ENCODE data around the gene CPXM1. TPM values are rescaled to one million over a fixed set of nuclear protein-coding genes. Genes with fewer than 3 reads are reported as not detected.
A peak's percentile ranks its signal among the peaks of the same experiment; 100 is the strongest.

Gene CPXM1
- total and polyA plus RNA-seq, 3 experiments from 2014 or later = 0.46 to 0.71 TPM; not detected in 1

DNA sequence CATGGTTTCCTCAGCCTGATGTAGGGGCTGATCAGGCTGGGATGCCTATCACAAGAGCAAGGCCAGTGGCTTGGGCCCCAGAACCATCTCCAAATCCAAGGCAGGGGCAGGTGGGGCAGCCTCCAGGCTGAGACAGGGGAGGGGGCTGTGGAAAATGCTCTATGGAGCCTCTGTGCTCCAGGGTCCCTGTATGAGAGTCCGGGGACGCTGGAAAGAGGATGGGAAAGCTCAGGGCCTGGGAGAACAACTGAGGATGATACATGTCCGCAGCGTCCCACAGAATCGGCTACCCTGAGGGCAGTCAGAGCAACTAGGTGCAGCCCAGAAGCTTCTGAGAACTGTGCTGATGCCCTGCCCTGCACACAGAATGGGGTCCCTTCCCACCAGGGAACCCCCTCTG, 43.4 kb downstream of the CPXM1 start:
- Histone ChIP-seq H3K9me3 (ENCODE audit: low read length) (no peaks in the 10 kb centered on the region), H3K27me3 (ENCODE audit: insufficient read depth, low read length, poor library complexity, severe bottlenecking) (peaks cover 4% of the 10 kb centered on the region), H3K27ac (ENCODE audit: low read depth, low read length) (no peak overlapping the region), H3K4me3 (ENCODE audit: low read length) (no peak overlapping the region), H3K36me3 (ENCODE audit: insufficient read depth, low read length) (no peaks in the 10 kb centered on the region), H3K4me1 (ENCODE audit: insufficient read depth, low read length) (peaks cover 15% of the 10 kb centered on the region)
- Mint-ChIP-seq H3K9me3 (no peaks in the 10 kb centered on the region), H3K27ac (no peak overlapping the region), H3K36me3 (no peaks in the 10 kb centered on the region), H3K4me3 (no peak overlapping the region), H3K4me1 (peaks cover 14 to 18% (median 16%) of the 10 kb centered on the region in 3 donors), H3K27me3 (peaks cover 12 to 32% of the 10 kb centered on the region in 2 donors)
- ChIA-PET CTCF (no interaction called here), POLR2A (no interaction called here)
- DNase-seq = no peak

DNA sequence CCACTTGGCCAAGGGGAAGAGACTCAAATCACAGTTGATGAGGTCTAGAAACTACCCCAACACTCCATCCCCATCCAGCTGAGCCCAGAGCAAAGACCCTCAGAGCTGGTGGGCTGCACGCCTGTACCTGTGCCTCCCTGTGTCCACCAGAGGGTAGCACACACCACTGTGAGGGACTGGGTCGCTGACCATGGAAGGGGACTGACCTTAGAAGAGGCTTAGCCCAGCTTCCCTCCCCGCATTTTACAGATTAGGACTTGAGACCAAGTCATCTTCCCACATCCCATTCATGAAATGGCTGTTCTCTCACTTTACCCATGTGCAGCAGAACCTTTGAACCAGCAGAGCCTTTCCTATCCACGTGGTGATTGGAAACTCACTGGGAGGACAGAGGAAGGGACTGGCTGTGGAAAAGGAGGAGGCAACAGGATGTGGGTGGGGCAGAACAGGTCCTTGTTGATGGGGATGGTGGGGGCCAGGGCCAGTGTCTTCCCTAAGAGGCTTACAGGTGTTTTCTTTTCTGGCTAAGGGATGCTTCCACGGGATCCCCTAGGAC, 44.3 kb downstream of the CPXM1 start:
- no peaks in the 10 kb centered on the region for H3K9me3 ChIP-seq (ENCODE audit: low read length)
- H3K4me3 ChIP-seq (ENCODE audit: low read length) = no peak overlapping the region
- H3K36me3 Mint-ChIP-seq = no peaks in the 10 kb centered on the region
- DNase-seq = no peak
- peaks cover 4% of the 10 kb centered on the region for H3K27me3 ChIP-seq (ENCODE audit: insufficient read depth, low read length, poor library complexity, severe bottlenecking)
- peaks cover 12 to 29% of the 10 kb centered on the region in 2 donors for H3K27me3 Mint-ChIP-seq
- peaks cover 17% of the 10 kb centered on the region for H3K4me1 ChIP-seq (ENCODE audit: insufficient read depth, low read length)
- peaks cover 18 to 20% (median 18%) of the 10 kb centered on the region in 3 donors for H3K4me1 Mint-ChIP-seq
- ChIA-PET POLR2A (no interaction called here), CTCF (no interaction called here)
- no peaks in the 10 kb centered on the region for H3K36me3 ChIP-seq (ENCODE audit: insufficient read depth, low read length)
- H3K9me3 Mint-ChIP-seq = no peaks in the 10 kb centered on the region
- no peak overlapping the region for H3K27ac ChIP-seq (ENCODE audit: low read depth, low read length)
- H3K27ac Mint-ChIP-seq = peak overlapping the region in 1 of 8 donors; percentile 72
- H3K4me3 Mint-ChIP-seq = no peak overlapping the region

DNA sequence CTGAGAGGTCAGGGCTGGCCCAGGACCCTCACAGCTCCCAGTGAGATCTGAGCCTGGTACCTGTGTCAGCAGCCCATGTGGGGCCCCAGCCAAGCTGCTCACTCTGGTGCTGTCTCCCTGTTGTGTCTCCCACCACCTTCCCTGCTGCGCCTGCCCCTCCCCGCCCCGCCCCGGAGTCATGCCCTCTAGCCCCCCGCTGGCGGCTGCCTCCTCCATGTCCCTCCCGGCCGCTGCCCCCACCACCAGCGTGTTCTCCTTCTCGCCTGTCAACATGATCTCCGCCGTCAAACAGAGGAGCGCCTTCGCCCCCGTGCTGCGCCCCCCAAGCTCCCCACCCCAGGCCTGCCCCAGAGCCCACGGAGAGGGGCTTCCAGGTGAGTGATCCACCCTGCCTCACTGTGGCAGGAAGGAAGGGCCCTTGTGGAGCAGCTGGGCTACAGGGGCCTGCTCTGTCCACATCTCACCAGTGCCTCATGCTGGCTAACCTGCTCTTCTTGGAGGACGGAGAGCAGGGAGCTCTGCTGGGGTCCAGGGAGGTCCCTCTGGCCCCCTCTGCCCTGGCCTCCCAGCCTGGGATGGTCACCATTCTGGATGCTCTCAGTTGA, 44.9 kb downstream of the CPXM1 start:
- H3K27me3 ChIP-seq (ENCODE audit: insufficient read depth, low read length, poor library complexity, severe bottlenecking) = peaks cover 4% of the 10 kb centered on the region
- H3K9me3 Mint-ChIP-seq = no peaks in the 10 kb centered on the region
- peak overlapping the region in 1 of 8 donors; percentile 90 for H3K27ac Mint-ChIP-seq
- ChIA-PET CTCF (interaction anchor here (4.0 kb wide), 1 partner anchor 11 kb away, joined by 22 read pairs; no protein-coding TSS in a partner anchor), POLR2A (no interaction called here)
- DNase-seq = no peak
- H3K4me1 ChIP-seq (ENCODE audit: insufficient read depth, low read length) = peaks cover 23% of the 10 kb centered on the region
- no peaks in the 10 kb centered on the region for H3K36me3 ChIP-seq (ENCODE audit: insufficient read depth, low read length)
- H3K27me3 Mint-ChIP-seq = peaks cover 12 to 23% of the 10 kb centered on the region in 2 donors
- H3K27ac ChIP-seq (ENCODE audit: low read depth, low read length) = no peak overlapping the region
- H3K36me3 Mint-ChIP-seq = no peaks in the 10 kb centered on the region
- H3K9me3 ChIP-seq (ENCODE audit: low read length) = no peaks in the 10 kb centered on the region
- no peak overlapping the region for H3K4me3 Mint-ChIP-seq
- no peak overlapping the region for H3K4me3 ChIP-seq (ENCODE audit: low read length)
- peaks cover 24 to 26% (median 24%) of the 10 kb centered on the region in 3 donors for H3K4me1 Mint-ChIP-seq

DNA sequence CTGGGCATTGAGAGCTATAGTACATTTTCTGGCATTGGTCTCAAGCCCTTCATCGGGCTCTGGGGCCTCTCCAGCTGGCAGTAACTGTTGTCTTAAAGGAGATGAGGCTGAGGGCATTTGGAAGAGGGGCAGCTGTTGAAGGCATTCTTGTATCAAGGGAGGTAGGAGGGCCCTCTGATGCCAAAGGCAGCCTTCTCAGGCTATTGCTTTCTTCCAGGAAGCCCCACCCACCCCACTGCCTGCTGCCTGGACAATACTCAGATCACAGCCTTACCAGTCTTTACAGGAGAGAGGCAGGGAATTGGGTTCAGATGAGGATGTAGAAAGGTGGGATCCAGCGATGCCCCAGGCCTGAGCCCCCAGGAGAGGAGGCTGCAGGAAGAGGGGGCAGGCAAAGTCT, 46.0 kb downstream of the CPXM1 start:
- peaks cover 26% of the 10 kb centered on the region for H3K4me1 ChIP-seq (ENCODE audit: insufficient read depth, low read length)
- ChIA-PET POLR2A (no interaction called here), CTCF (interaction anchor here (2.9 to 4.0 kb wide), 2 partner anchors 10 to 37 kb away, joined by 17 to 22 read pairs; no protein-coding TSS in a partner anchor)
- no peak overlapping the region for H3K4me3 ChIP-seq (ENCODE audit: low read length)
- H3K36me3 ChIP-seq (ENCODE audit: insufficient read depth, low read length) = no peaks in the 10 kb centered on the region
- no peak overlapping the region for H3K27ac ChIP-seq (ENCODE audit: low read depth, low read length)
- no peaks in the 10 kb centered on the region for H3K36me3 Mint-ChIP-seq
- H3K4me1 Mint-ChIP-seq = peaks cover 31 to 32% (median 32%) of the 10 kb centered on the region in 3 donors
- no peak for DNase-seq
- H3K9me3 Mint-ChIP-seq = no peaks in the 10 kb centered on the region
- H3K27me3 Mint-ChIP-seq = peaks cover 12 to 21% of the 10 kb centered on the region in 2 donors
- peaks cover 4% of the 10 kb centered on the region for H3K27me3 ChIP-seq (ENCODE audit: insufficient read depth, low read length, poor library complexity, severe bottlenecking)
- no peaks in the 10 kb centered on the region for H3K9me3 ChIP-seq (ENCODE audit: low read length)
- H3K4me3 Mint-ChIP-seq = peak overlapping the region in 2 of 7 donors; percentile 20 to 39
- H3K27ac Mint-ChIP-seq = no peak overlapping the region

DNA sequence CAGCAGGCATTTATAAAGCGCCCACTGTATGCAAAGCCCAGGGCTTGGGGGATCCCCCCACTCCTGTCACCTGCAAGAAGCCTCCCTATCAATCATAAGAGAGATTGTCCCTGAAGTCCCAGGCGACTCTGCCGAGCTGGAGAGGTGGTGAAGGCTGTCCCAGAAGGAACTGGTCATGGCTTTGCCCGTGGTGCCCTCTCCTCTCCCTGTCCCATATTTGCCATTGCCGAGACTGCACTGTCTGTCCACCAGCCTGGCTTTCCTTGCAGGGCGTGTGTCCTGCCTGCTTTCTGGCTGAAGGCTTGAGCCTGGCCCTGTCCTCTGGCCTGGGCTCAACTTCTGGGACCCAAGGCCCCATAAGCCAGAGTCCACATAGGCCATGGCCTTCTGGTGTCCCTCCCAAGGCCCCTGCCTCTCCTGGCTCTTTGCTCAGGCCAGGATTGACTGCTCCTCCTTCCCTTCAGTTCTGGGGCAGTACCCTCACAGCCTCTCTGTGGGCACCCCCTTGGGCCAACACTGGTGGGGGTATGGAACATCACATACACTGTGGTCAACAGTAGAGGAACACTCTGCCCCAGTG, 46.9 kb downstream of the CPXM1 start:
- H3K27ac Mint-ChIP-seq = peak overlapping the region in 3 of 8 donors; percentile 17 to 85 (median 51)
- no peaks in the 10 kb centered on the region for H3K9me3 Mint-ChIP-seq
- Histone ChIP-seq H3K27ac (ENCODE audit: low read depth, low read length) (no peak overlapping the region), H3K9me3 (ENCODE audit: low read length) (no peaks in the 10 kb centered on the region), H3K36me3 (ENCODE audit: insufficient read depth, low read length) (no peaks in the 10 kb centered on the region), H3K4me3 (ENCODE audit: low read length) (no peak overlapping the region), H3K4me1 (ENCODE audit: insufficient read depth, low read length) (peaks cover 26% of the 10 kb centered on the region), H3K27me3 (ENCODE audit: insufficient read depth, low read length, poor library complexity, severe bottlenecking) (peaks cover 4% of the 10 kb centered on the region)
- CTCF ChIA-PET = interaction anchor here (0.7 to 4.0 kb wide), 19 partner anchors 9 to 247 kb away, joined by 3 to 24 read pairs (median 5); partner anchors contain the start of genes PCED1A and VPS16
- peaks cover 31 to 32% (median 32%) of the 10 kb centered on the region in 3 donors for H3K4me1 Mint-ChIP-seq
- peaks cover 12 to 17% of the 10 kb centered on the region in 2 donors for H3K27me3 Mint-ChIP-seq
- DNase-seq = no peak
- H3K4me3 Mint-ChIP-seq = peak overlapping the region; percentile 81 to 91 (median 87)
- POLR2A ChIA-PET = no interaction called here
- no peaks in the 10 kb centered on the region for H3K36me3 Mint-ChIP-seq

DNA sequence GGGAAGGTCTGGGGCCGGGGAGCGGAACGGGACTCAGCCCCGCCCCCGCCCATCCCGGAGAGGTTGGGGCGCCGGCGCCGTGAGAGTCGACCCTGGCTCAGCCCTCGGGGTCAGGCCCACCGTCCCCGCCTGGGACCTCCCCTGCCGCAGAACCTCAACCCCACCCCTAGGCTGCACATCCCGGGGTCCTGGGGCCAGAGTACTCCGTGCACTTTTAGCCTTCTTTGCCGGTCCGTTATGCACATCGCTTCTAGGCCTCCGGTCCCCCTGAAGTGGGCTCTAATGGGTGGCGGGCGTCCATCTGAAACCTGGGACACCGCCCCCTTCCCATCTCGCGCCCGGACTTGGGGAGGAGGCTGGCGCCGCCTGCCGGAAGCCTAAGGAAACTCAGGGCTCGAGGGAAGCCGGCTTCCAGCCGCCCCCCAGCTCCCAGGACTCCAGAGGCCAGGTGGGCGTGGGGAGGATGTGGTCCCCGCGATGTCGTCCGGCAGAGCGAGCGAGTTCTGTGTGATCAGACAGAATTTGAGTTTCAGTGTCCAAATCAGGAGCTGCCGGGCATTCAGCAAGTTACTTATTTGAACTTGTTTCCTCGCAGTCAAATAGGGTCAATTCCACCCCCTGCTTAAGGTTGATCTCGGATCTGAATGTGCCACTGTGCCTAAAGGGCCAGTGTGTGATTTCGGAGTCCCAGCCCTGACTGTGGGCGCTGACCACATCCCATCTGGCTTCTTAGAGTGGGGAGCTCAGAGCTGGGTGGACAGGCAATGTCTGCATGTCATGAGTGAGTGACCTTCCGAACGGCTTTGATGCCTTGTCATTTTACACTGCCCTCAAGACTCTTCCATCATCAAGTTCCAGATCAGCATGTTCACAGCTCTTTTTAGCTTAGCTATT, 47.6 kb downstream of the CPXM1 start:
- Histone ChIP-seq H3K9me3 (ENCODE audit: low read length) (no peaks in the 10 kb centered on the region), H3K4me1 (ENCODE audit: insufficient read depth, low read length) (peaks cover 26% of the 10 kb centered on the region), H3K27ac (ENCODE audit: low read depth, low read length) (no peak overlapping the region), H3K4me3 (ENCODE audit: low read length) (peak overlapping the region; percentile 63), H3K27me3 (ENCODE audit: insufficient read depth, low read length, poor library complexity, severe bottlenecking) (peaks cover 4% of the 10 kb centered on the region), H3K36me3 (ENCODE audit: insufficient read depth, low read length) (no peaks in the 10 kb centered on the region)
- CTCF ChIA-PET = interaction anchor here (0.6 to 4.0 kb wide), 24 partner anchors 8 to 1076 kb away, joined by 3 to 24 read pairs (median 4); partner anchors contain the start of genes PCED1A and VPS16
- peaks cover 11 to 14% of the 10 kb centered on the region in 2 donors for H3K27me3 Mint-ChIP-seq
- H3K9me3 Mint-ChIP-seq = no peaks in the 10 kb centered on the region
- H3K27ac Mint-ChIP-seq = peak overlapping the region in 6 of 8 donors; percentile 12 to 86 (median 73)
- H3K36me3 Mint-ChIP-seq = no peaks in the 10 kb centered on the region
- peak overlapping the region; percentile 81 to 91 (median 87) for H3K4me3 Mint-ChIP-seq
- POLR2A ChIA-PET = no interaction called here
- DNase-seq = peak in 4 of 5 donors; percentile 42 to 70 (median 52)
- peaks cover 31 to 33% (median 32%) of the 10 kb centered on the region in 3 donors for H3K4me1 Mint-ChIP-seq

DNA sequence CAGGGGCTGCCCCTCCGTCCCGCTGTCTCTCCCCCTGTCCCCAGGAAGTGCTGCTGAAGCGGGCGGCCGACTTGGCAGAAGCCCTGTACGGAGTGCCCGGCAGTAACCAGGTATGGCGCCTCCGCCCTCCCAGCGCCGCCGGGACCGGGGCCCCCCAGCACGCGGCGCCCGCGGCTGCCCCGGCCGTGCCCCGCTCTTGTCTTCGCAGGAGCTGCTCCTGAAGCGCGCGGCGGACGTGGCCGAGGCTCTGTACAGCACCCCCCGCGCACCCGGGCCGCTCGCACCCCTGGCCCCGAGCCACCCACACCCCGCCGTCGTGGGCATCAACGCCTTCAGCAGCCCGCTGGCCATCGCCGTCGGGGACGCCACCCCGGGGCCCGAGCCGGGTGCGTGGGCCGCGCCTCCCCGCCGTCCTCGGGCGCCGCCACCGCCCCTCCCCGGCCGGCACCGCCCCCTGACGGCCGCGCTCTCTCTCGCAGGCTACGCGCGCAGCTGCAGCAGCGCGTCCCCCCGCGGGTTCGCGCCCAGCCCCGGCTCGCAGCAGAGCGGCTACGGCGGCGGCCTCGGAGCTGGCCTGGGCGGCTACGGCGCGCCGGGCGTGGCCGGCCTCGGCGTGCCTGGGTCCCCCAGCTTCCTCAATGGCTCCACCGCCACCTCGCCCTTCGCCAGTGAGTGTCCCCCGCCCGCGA, 48.4 kb downstream of the CPXM1 start:
- H3K36me3 ChIP-seq (ENCODE audit: insufficient read depth, low read length) = no peaks in the 10 kb centered on the region
- ChIA-PET POLR2A (interaction anchor here (1.3 kb wide), 1 partner anchor 10 kb away, joined by 3 read pairs; no protein-coding TSS in a partner anchor), CTCF (interaction anchor here (0.6 to 4.0 kb wide), 18 partner anchors 8 to 1077 kb away, joined by 3 to 24 read pairs (median 5); partner anchors contain the start of genes PCED1A and VPS16)
- no peaks in the 10 kb centered on the region for H3K9me3 Mint-ChIP-seq
- no peaks in the 10 kb centered on the region for H3K36me3 Mint-ChIP-seq
- no peak overlapping the region for H3K27ac ChIP-seq (ENCODE audit: low read depth, low read length)
- no peaks in the 10 kb centered on the region for H3K9me3 ChIP-seq (ENCODE audit: low read length)
- peaks cover 4% of the 10 kb centered on the region for H3K27me3 ChIP-seq (ENCODE audit: insufficient read depth, low read length, poor library complexity, severe bottlenecking)
- peak overlapping the region; percentile 63 for H3K4me3 ChIP-seq (ENCODE audit: low read length)
- no peak overlapping the region for H3K27ac Mint-ChIP-seq
- peaks cover 31 to 33% (median 32%) of the 10 kb centered on the region in 3 donors for H3K4me1 Mint-ChIP-seq
- H3K27me3 Mint-ChIP-seq = peaks cover 11% of the 10 kb centered on the region in 2 donors
- peak; percentile 42 to 64 (median 53) for DNase-seq
- peaks cover 26% of the 10 kb centered on the region for H3K4me1 ChIP-seq (ENCODE audit: insufficient read depth, low read length)
- H3K4me3 Mint-ChIP-seq = peak overlapping the region in 1 of 7 donors; percentile 91
